HG03175 (cell line): ENCODE data around the gene PSMD5.

Source experiments
- ATAC-seq: cut with Tn5 transposase; IDR thresholded peaks from one replicate; pipeline ENCODE4 v1.9.1; 2021; ENCODE audit warnings: mild to moderate bottlenecking, moderate library complexity; ENCODE audit not compliant: unreplicated experiment

PSMD5 gene

GRCh38 chr9:120842685-120843485, at the start of gene PSMD5:
Gene PSMD5, minus strand, starts transcription at chr9:120842922. Its CDS starts 13 bp downstream, at chr9:120842909.
- ATAC-seq: peak; percentile 99

GRCh38 chr9:120891884-120892747, 49.4 kb upstream of the PSMD5 start:
- peak; percentile 36 for ATAC-seq

GRCh38 chr9:120891245-120891883, 48.6 kb upstream of the PSMD5 start:
- no peak for ATAC-seq

- ATAC-seq: no peak
Measured at GRCh38 chr9:120890320-120891244, 47.9 kb upstream of the PSMD5 start.

GRCh38 chr9:120889606-120890271, 47.0 kb upstream of the PSMD5 start:
- ATAC-seq: no peak

- no peak for ATAC-seq
Measured at GRCh38 chr9:120888626-120889025, 45.9 kb upstream of the PSMD5 start.

- no peak for ATAC-seq
Measured at GRCh38 chr9:120886490-120886967, 43.8 kb upstream of the PSMD5 start.

GRCh38 chr9:120885958-120886357, 43.2 kb upstream of the PSMD5 start:
- no peak for ATAC-seq

GRCh38 chr9:120885457-120885856, 42.7 kb upstream of the PSMD5 start:
- no peak for ATAC-seq

GRCh38 chr9:120883608-120883996, 40.9 kb upstream of the PSMD5 start:
- ATAC-seq: no peak

GRCh38 chr9:120882935-120883607, 40.3 kb upstream of the PSMD5 start:
- ATAC-seq: no peak

GRCh38 chr9:120879446-120879845, 36.7 kb upstream of the PSMD5 start:
- no peak for ATAC-seq

- no peak for ATAC-seq
Measured at GRCh38 chr9:120878188-120879130, 35.7 kb upstream of the PSMD5 start.

- ATAC-seq: peak; percentile 41
Measured at GRCh38 chr9:120877276-120878034, 34.7 kb upstream of the PSMD5 start.

- ATAC-seq: peak; percentile 18
Measured at GRCh38 chr9:120876842-120877240, 34.1 kb upstream of the PSMD5 start, which contains the start of gene PHF19. Gene PHF19, minus strand, starts transcription at chr9:120877188. Its CDS starts 2,447 bp downstream, at chr9:120874741.

GRCh38 chr9:120875954-120876841, 33.5 kb upstream of the PSMD5 start:
- peak; percentile 69 for ATAC-seq
